DMS153 treated with DMSO at 0.1 percent for 48 hours (cell line): Measurements from ENCODE around the gene SH3TC1.

Source experiments
- DNase-seq: peaks from one replicate; lab custom pipeline; 2025; ENCODE audit not compliant: unreplicated experiment; lab: John Stamatoyannopoulos, UW

Gene SH3TC1

GRCh38 chr4:8259743-8260430, 60.8 kb downstream of the SH3TC1 start:
- no peak for DNase-seq

- DNase-seq: no peak
Measured at GRCh38 chr4:8260656-8261111, 61.6 kb downstream of the SH3TC1 start.

- DNase-seq: no peak
Measured at GRCh38 chr4:8261851-8262535, 62.9 kb downstream of the SH3TC1 start.

GRCh38 chr4:8262637-8263322, 63.7 kb downstream of the SH3TC1 start:
- no peak for DNase-seq

- no peak for DNase-seq
Measured at GRCh38 chr4:8263397-8263796, 64.3 kb downstream of the SH3TC1 start.

GRCh38 chr4:8264106-8264505, 65.0 kb downstream of the SH3TC1 start:
- no peak for DNase-seq

GRCh38 chr4:8265171-8265929, 66.3 kb downstream of the SH3TC1 start:
- DNase-seq: no peak

- DNase-seq: no peak
Measured at GRCh38 chr4:8266088-8266487, 67.0 kb downstream of the SH3TC1 start.

GRCh38 chr4:8266508-8266907, 67.4 kb downstream of the SH3TC1 start:
- no peak for DNase-seq

- DNase-seq: no peak
Measured at GRCh38 chr4:8267077-8267476, 68.0 kb downstream of the SH3TC1 start.

GRCh38 chr4:8268211-8268610, 69.1 kb downstream of the SH3TC1 start:
- DNase-seq: no peak

- no peak for DNase-seq
Measured at GRCh38 chr4:8268901-8269534, 69.9 kb downstream of the SH3TC1 start.

- no peak for DNase-seq
Measured at GRCh38 chr4:8269535-8270417, 70.7 kb downstream of the SH3TC1 start, which contains the start of gene HTRA3. HTRA3 (plus strand) TSS chr4:8269754; CDS start chr4:8269969, 215 bp downstream.

- no peak for DNase-seq
Measured at GRCh38 chr4:8270418-8270771, 71.3 kb downstream of the SH3TC1 start.

- DNase-seq: no peak
Measured at GRCh38 chr4:8270912-8271815, 72.1 kb downstream of the SH3TC1 start.

GRCh38 chr4:8271821-8272220, 72.7 kb downstream of the SH3TC1 start:
- DNase-seq: no peak

- no peak for DNase-seq
Measured at GRCh38 chr4:8272472-8273428, 73.7 kb downstream of the SH3TC1 start.

GRCh38 chr4:8273450-8273849, 74.4 kb downstream of the SH3TC1 start:
- DNase-seq: no peak
